Panc1 (cell line): ENCODE results near the gene EDAR.

Experiments used
- CTCF ChIP-seq: fragments of 450-650 bp; IDR thresholded peaks from 2 replicates; pipeline ENCODE4 v1.5.1; 2017; ENCODE audit warnings: mild to moderate bottlenecking
- POLR2AphosphoS5 ChIP-seq: IDR thresholded peaks from 2 replicates; pipeline ENCODE4 v1.6.1; 2012; ENCODE audit warnings: mild to moderate bottlenecking, low read depth, low read length, moderate library complexity
- REST ChIP-seq, 2 experiments: IDR thresholded peaks; 2 replicates each; pipeline ENCODE4 v1.6.1; 2011 to 2012; ENCODE audit warnings: low read depth in 2 of 2, control low read depth in 1 of 2, low read length in 1 of 2, mild to moderate bottlenecking in 1 of 2, moderate library complexity in 1 of 2; ENCODE audit not compliant: insufficient read depth in 1 of 2
- SIN3A ChIP-seq: IDR thresholded peaks from 2 replicates; pipeline ENCODE4 v1.6.1; 2012; ENCODE audit warnings: low read depth, mild to moderate bottlenecking, low read length, moderate library complexity, borderline replicate concordance; ENCODE audit not compliant: insufficient read depth
- TCF7L2 ChIP-seq: IDR thresholded peaks from 2 replicates; pipeline ENCODE4 v1.6.1; 2011; ENCODE audit warnings: mild to moderate bottlenecking, low read depth, low read length, inconsistent platforms

GRCh38 chr2:108936866-108937265 is 52.2 kb downstream of the EDAR start:
- TF ChIP-seq CTCF (no peak), SIN3A (no peak), REST (IDR thresholded peaks at IDR 0.05; ENCODE audit: insufficient read depth in 1 of 2, low read depth in 2 of 2, low read length in 1 of 2) (no peak), POLR2AphosphoS5 (no peak), TCF7L2 (no peak)
